Glutamatergic neuron (in vitro differentiated cells): ENCODE data around the gene SLC4A8. TPM values are rescaled to one million over a fixed set of nuclear protein-coding genes. Genes with fewer than 3 reads are reported as not detected.
A peak's percentile ranks its signal among the peaks of the same experiment; 100 is the strongest.

Experiments
- DNase-seq: peaks from one replicate; pipeline ENCODE4 v3.0.0; 2022
- H3K27ac Mint-ChIP-seq: one replicate; pipeline ENCODE4 v1.8.0; 2020; ENCODE audit warnings: mild to moderate bottlenecking, mixed read lengths, inconsistent platforms; ENCODE audit not compliant: unreplicated experiment
- H3K27me3 Mint-ChIP-seq: one replicate; pipeline ENCODE4 v1.8.0; 2020; ENCODE audit warnings: mild to moderate bottlenecking, moderate library complexity, mixed read lengths, inconsistent platforms; ENCODE audit not compliant: unreplicated experiment
- H3K36me3 Mint-ChIP-seq: one replicate; pipeline ENCODE4 v1.8.0; 2020; ENCODE audit warnings: mild to moderate bottlenecking, mixed read lengths, inconsistent platforms; ENCODE audit not compliant: unreplicated experiment
- H3K4me1 Mint-ChIP-seq: one replicate; pipeline ENCODE4 v1.8.0; 2020; ENCODE audit warnings: mild to moderate bottlenecking, low read depth, mixed read lengths, inconsistent platforms; ENCODE audit not compliant: unreplicated experiment
- H3K4me3 Mint-ChIP-seq: one replicate; pipeline ENCODE4 v1.8.0; 2020; ENCODE audit warnings: mild to moderate bottlenecking, mixed read lengths, inconsistent platforms; ENCODE audit not compliant: unreplicated experiment
- H3K9me3 Mint-ChIP-seq: one replicate; pipeline ENCODE4 v1.8.0; 2020; ENCODE audit warnings: mild to moderate bottlenecking, moderate library complexity, mixed read lengths, inconsistent platforms; ENCODE audit not compliant: unreplicated experiment
- CTCF ChIP-seq: fragments of 200-600 bp; sonication (generic); IDR thresholded peaks from one replicate; pipeline ENCODE4 v1.5.0; 2021; ENCODE audit not compliant: partially characterized antibody, unreplicated experiment
- total RNA-seq: library from RNA; stranded (reverse); fragmentation: NEBNext Ultra II Directional; extraction: Animal tissue kit (Norgen Biotek cat#: 25700); gene quantifications from one replicate; pipeline ENCODE4 v1.2.1, GENCODE V29; 2021; ENCODE audit not compliant: unreplicated experiment

The SLC4A8 gene
- total RNA-seq, 1 donor from 2014 or later, result 80.0 TPM

- Mint-ChIP-seq H3K4me1 (peaks cover 2% of the 10 kb centered on the region), H3K9me3 (peaks cover 2% of the 10 kb centered on the region), H3K36me3 (no peaks in the 10 kb centered on the region), H3K4me3 (no peak overlapping the region), H3K27ac (no peak overlapping the region), H3K27me3 (peaks cover 4% of the 10 kb centered on the region)
- TF ChIP-seq CTCF, result no peak
- DNase-seq, result no peak
Measured at GRCh38 chr12:51406859-51407258, 17.8 kb upstream of the SLC4A8 start.

DNA sequence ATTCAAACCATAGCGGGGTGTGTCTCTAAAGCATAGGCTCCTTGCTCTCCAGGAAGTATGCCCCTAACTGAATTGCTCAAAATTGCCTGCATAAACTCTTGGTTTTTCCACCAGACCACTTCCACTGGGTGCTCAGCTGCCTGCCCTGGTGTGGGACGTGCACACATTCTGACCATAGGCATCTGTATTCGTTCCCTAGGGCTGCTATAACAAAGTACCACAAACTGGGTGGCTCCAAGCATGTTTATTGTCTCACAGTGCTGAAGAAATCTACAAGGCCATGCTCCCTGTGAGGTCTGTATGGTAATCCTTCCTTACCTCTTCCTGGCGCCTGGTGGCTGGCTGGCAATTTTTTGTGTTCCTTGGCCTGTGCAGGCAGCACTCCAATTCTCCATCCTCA lies 17.0 kb upstream of the SLC4A8 start:
- DNase-seq, result no peak
- no peaks in the 10 kb centered on the region for H3K36me3 Mint-ChIP-seq
- peaks cover 2% of the 10 kb centered on the region for H3K4me1 Mint-ChIP-seq
- H3K9me3 Mint-ChIP-seq, result peaks cover 2% of the 10 kb centered on the region
- H3K27me3 Mint-ChIP-seq, result peaks cover 4% of the 10 kb centered on the region
- no peak overlapping the region for H3K4me3 Mint-ChIP-seq
- no peak overlapping the region for H3K27ac Mint-ChIP-seq
- TF ChIP-seq CTCF, result no peak

DNA sequence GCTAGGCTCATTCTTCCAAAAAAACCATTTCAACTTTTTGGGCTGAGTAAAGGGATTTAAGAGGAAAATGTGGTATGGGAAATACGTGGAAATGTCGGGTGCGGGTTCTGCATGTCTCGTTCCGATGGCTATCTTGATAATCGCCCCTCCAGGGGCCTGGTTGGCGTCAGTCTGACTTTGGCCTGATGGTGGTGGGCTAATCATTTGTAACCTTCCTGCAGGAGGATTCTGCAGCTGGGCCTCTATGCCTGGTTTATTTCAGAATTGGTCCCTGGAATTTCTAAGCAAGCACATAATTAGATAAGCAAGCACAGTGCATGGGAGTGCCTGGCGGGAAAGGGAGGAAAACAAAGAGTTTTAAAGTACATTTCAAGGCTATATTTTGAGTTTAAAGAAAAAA lies 14.8 kb upstream of the SLC4A8 start:
- no peaks in the 10 kb centered on the region for H3K36me3 Mint-ChIP-seq
- peaks cover under 1% of the 10 kb centered on the region for H3K9me3 Mint-ChIP-seq
- H3K27me3 Mint-ChIP-seq, result peaks cover 4% of the 10 kb centered on the region
- H3K27ac Mint-ChIP-seq, result no peak overlapping the region
- peaks cover 2% of the 10 kb centered on the region for H3K4me1 Mint-ChIP-seq
- no peak for TF ChIP-seq CTCF
- DNase-seq, result no peak
- H3K4me3 Mint-ChIP-seq, result no peak overlapping the region

GRCh38 chr12:51413149-51413548 lies 11.5 kb upstream of the SLC4A8 start:
- DNase-seq, result no peak
- no peak for TF ChIP-seq CTCF
- Mint-ChIP-seq H3K27me3 (no peaks in the 10 kb centered on the region), H3K27ac (no peak overlapping the region), H3K9me3 (no peaks in the 10 kb centered on the region), H3K4me1 (no peaks in the 10 kb centered on the region), H3K36me3 (no peaks in the 10 kb centered on the region), H3K4me3 (no peak overlapping the region)

- H3K9me3 Mint-ChIP-seq, result no peaks in the 10 kb centered on the region
- DNase-seq, result no peak
- no peak for TF ChIP-seq CTCF
- H3K4me1 Mint-ChIP-seq, result no peaks in the 10 kb centered on the region
- no peaks in the 10 kb centered on the region for H3K36me3 Mint-ChIP-seq
- no peaks in the 10 kb centered on the region for H3K27me3 Mint-ChIP-seq
- peak overlapping the region; percentile 20 for H3K4me3 Mint-ChIP-seq
- no peak overlapping the region for H3K27ac Mint-ChIP-seq
Measured at GRCh38 chr12:51413791-51414190, 10.8 kb upstream of the SLC4A8 start.
